PC-3 (cell line): ENCODE data around the gene ZNF462.

Experiments used
- CTCF ChIP-seq: fragments of 300-600 bp; sonication (generic); conservative IDR thresholded peaks from 2 replicates; pipeline ENCODE4 v1.5.1; 2017; ENCODE audit warnings: antibody characterized with exemption, low read depth, mild to moderate bottlenecking, low read length
- EZH2 ChIP-seq: fragments of 300-600 bp; sonication (generic); IDR thresholded peaks from one replicate; pipeline ENCODE4 v1.6.1; 2017; ENCODE audit warnings: antibody characterized with exemption, mild to moderate bottlenecking, low read length; ENCODE audit not compliant: unreplicated experiment

GRCh38 chr9:106916466-106917235 is 53.7 kb downstream of the ZNF462 start:
- no peak for TF ChIP-seq CTCF
- TF ChIP-seq EZH2: no peak
